Loucy (cell line): Measurements from ENCODE around the gene AFF2.

Experiments
- H2AFZ ChIP-seq: fragments of 200-600 bp; sonication (generic); 2 replicates; pipeline ENCODE4 v1.6.0; 2016; ENCODE audit warnings: antibody characterized with exemption, mild to moderate bottlenecking, low read length, moderate library complexity
- H3F3A ChIP-seq: fragments of 200-600 bp; 2 replicates; pipeline ENCODE4 v1.6.0; 2016; ENCODE audit warnings: antibody characterized with exemption, low read depth, mild to moderate bottlenecking
- H3K27me3 ChIP-seq: fragments of 200-600 bp; sonication (generic); 2 replicates; pipeline ENCODE4 v1.6.1; 2014; ENCODE audit warnings: low read length, mild to moderate bottlenecking; ENCODE audit not compliant: insufficient read depth, poor library complexity, severe bottlenecking
- H3K36me3 ChIP-seq: fragments of 200-600 bp; sonication (generic); 2 replicates; pipeline ENCODE4 v1.6.1; 2016; ENCODE audit warnings: low read length; ENCODE audit not compliant: insufficient read depth
- H3K4me1 ChIP-seq: fragments of 200-600 bp; sonication (generic); 2 replicates; pipeline ENCODE4 v1.5.1; 2014; ENCODE audit warnings: low read length, mild to moderate bottlenecking; ENCODE audit not compliant: insufficient read depth, poor library complexity, severe bottlenecking
- H3K4me2 ChIP-seq: fragments of 200-600 bp; sonication (generic); 2 replicates; pipeline ENCODE4 v1.6.0; 2014; ENCODE audit warnings: antibody characterized with exemption, low read length, low read depth, mild to moderate bottlenecking; ENCODE audit not compliant: poor library complexity, severe bottlenecking
- H3K4me3 ChIP-seq: fragments of 200-600 bp; sonication (generic); 2 replicates; pipeline ENCODE4 v1.5.1; 2014; ENCODE audit warnings: low read length, mild to moderate bottlenecking, mixed read lengths; ENCODE audit not compliant: poor library complexity, severe bottlenecking
- H3K79me2 ChIP-seq: fragments of 200-600 bp; sonication (generic); 2 replicates; pipeline ENCODE4 v1.6.1; 2014; ENCODE audit warnings: low read length; ENCODE audit not compliant: insufficient read depth
- H3K9ac ChIP-seq: fragments of 200-600 bp; sonication (generic); 2 replicates; pipeline ENCODE4 v1.6.0; 2014; ENCODE audit warnings: mild to moderate bottlenecking, low read depth, low read length, moderate library complexity; ENCODE audit not compliant: poor library complexity, severe bottlenecking
- H3K9me2 ChIP-seq: fragments of 200-600 bp; sonication (generic); replicated peaks from 2 replicates; pipeline ENCODE4 v1.6.1; 2016; ENCODE audit warnings: low read depth, low read length, mixed read lengths
- H3K9me3 ChIP-seq: fragments of 200-600 bp; sonication (generic); 2 replicates; pipeline ENCODE4 v1.6.1; 2014; ENCODE audit warnings: mild to moderate bottlenecking, antibody characterized with exemption, low read length, low read depth; ENCODE audit not compliant: insufficient read depth
- H4K20me1 ChIP-seq: fragments of 200-600 bp; sonication (generic); 2 replicates; pipeline ENCODE4 v1.6.0; 2014; ENCODE audit warnings: antibody characterized with exemption, low read length, mild to moderate bottlenecking; ENCODE audit not compliant: insufficient read depth, poor library complexity, severe bottlenecking
- EZH2phosphoT487 ChIP-seq: fragments of 200-600 bp; IDR thresholded peaks from 2 replicates; pipeline ENCODE4 v1.6.1; 2018; ENCODE audit warnings: antibody characterized with exemption, mild to moderate bottlenecking, moderate library complexity, borderline replicate concordance
- TF ChIP-seq, protein P1 (sequence below): fragments of 200-600 bp; sonication (generic); conservative IDR thresholded peaks from 2 replicates; pipeline ENCODE4 v1.5.1; 2014; ENCODE audit warnings: mild to moderate bottlenecking, antibody characterized with exemption, low read length

AFF2 gene

DNA sequence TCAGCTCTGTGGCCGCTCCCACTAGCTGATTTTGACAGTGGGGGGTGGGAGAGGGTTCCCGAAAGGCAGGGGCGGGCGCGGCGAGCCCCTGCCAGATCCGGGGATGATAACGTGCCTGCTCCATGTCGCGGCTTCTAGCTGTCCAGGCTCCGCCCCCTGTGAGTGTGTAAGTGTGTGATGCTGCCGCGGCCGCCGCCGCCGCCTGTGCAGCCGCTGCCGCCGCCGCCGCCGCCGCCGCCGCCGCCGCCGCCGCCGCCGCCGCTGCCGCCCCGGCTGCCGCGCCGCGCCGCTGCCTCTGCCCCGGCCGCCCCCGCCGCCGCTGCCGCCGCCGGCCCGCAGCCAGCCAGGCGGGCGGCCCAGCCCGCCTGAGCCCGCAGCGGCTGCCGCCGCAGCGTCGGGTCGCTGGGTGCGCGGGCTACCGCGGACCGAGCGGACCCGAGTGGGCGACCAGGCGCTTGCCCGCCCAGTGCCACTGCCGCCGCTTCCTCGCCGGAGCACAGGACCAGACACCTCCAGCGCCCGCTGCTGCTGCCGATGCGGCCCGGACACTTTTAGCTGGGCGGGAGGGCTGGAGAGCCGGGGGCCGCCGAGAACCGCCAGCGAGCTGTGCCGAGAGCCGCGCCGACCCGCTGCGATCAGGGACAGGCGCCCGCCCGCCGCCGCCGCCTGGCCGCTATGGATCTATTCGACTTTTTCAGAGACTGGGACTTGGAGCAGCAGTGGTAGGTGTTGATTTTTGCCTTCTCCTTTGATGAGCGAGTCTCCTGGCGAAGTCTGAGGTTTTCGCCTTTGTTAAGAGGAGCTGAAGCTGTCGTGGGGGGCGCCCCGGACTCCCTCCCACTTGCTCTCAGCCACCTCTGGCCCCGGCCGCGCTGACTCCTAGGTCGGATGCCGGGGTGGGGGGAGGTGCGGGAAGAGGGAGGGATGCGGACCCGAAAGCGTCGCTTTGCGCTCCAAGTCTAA, at the start of gene AFF2:
Gene AFF2, plus strand, starts transcription at position 195 of the 963 bp plus-strand sequence. Its CDS starts 481 bp downstream, at position 676.
- no peaks in the 10 kb centered on the region for H3K36me3 ChIP-seq
- peaks cover 19% of the 10 kb centered on the region for H4K20me1 ChIP-seq
- peaks cover 37% of the 10 kb centered on the region for H3K4me1 ChIP-seq
- peak within 1 kb of the TSS; percentile 96 for H3K4me2 ChIP-seq
- H3K9me2 ChIP-seq, result no peaks in the 10 kb centered on the region
- H3F3A ChIP-seq, result no peaks in the 10 kb centered on the region
- H3K9ac ChIP-seq, result peak within 1 kb of the TSS; percentile 96
- H3K27me3 ChIP-seq, result no peaks in the 10 kb centered on the region
- H3K4me3 ChIP-seq, result peak within 1 kb of the TSS; percentile 95
- TF ChIP-seq, protein P1, sequence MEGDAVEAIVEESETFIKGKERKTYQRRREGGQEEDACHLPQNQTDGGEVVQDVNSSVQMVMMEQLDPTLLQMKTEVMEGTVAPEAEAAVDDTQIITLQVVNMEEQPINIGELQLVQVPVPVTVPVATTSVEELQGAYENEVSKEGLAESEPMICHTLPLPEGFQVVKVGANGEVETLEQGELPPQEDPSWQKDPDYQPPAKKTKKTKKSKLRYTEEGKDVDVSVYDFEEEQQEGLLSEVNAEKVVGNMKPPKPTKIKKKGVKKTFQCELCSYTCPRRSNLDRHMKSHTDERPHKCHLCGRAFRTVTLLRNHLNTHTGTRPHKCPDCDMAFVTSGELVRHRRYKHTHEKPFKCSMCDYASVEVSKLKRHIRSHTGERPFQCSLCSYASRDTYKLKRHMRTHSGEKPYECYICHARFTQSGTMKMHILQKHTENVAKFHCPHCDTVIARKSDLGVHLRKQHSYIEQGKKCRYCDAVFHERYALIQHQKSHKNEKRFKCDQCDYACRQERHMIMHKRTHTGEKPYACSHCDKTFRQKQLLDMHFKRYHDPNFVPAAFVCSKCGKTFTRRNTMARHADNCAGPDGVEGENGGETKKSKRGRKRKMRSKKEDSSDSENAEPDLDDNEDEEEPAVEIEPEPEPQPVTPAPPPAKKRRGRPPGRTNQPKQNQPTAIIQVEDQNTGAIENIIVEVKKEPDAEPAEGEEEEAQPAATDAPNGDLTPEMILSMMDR, result no peak
- TF ChIP-seq EZH2phosphoT487, result no peak
- no peaks in the 10 kb centered on the region for H3K9me3 ChIP-seq
- peak within 1 kb of the TSS; percentile 60; the same call in 1 of the 2 replicates for H2AFZ ChIP-seq
- peaks cover 57% of the 10 kb centered on the region for H3K79me2 ChIP-seq

DNA sequence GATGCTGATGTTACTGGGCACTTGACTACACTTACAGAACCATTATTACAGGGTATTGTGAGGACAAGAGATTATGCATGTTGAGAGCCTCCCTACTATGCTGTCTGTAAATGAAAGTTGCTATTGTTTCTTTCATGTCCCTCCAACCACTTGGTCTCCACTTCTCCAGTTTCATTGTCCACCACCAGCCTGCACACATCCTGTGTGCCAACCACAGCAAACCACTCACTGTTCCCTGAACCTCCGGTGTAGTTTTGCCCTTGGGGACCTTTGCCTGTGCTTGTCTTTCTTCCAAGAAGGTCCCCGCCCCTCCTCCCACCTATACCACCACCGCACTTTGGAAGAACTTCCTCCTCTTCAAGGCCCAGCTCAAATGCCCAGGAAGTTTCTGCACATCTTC, 43.1 kb upstream of the AFF2 start:
- peak overlapping the region; percentile 49 for H3K4me2 ChIP-seq
- H3K27me3 ChIP-seq, result no peaks in the 10 kb centered on the region
- peaks cover 29% of the 10 kb centered on the region for H3K4me1 ChIP-seq
- no peak overlapping the region for H2AFZ ChIP-seq
- H3K9me2 ChIP-seq, result no peaks in the 10 kb centered on the region
- no peaks in the 10 kb centered on the region for H3K36me3 ChIP-seq
- TF ChIP-seq, protein P1, result no peak
- TF ChIP-seq EZH2phosphoT487, result no peak
- H4K20me1 ChIP-seq, result no peaks in the 10 kb centered on the region
- no peaks in the 10 kb centered on the region for H3F3A ChIP-seq
- no peaks in the 10 kb centered on the region for H3K9me3 ChIP-seq
- H3K9ac ChIP-seq, result peak overlapping the region; percentile 35
- H3K79me2 ChIP-seq, result no peaks in the 10 kb centered on the region
- peak overlapping the region; percentile 55 for H3K4me3 ChIP-seq

DNA sequence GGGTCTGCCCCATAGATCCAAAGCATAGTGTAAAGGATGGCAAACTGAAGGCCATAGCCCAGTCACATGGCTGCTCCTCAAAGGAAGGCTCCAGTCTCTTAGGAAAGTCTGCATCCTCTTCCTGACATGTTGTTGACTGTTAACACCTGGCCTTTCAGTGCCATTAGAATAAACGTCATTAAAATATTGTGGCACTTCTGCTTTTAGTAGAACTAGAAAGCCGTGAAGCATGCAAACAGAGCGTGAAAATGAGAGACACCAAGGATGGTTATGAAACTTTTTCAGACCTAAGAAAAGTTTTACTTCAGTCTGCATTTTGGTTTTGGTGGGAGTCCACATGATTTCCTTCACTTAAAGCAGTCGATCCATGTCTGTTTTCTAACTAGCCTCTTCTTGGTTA, 41.1 kb upstream of the AFF2 start:
- Histone ChIP-seq H3K9ac (no peak overlapping the region), H3F3A (no peaks in the 10 kb centered on the region), H2AFZ (no peak overlapping the region), H3K4me3 (no peak overlapping the region), H3K4me2 (no peak overlapping the region), H4K20me1 (no peaks in the 10 kb centered on the region), H3K27me3 (no peaks in the 10 kb centered on the region), H3K4me1 (peaks cover 43% of the 10 kb centered on the region), H3K36me3 (no peaks in the 10 kb centered on the region), H3K9me3 (no peaks in the 10 kb centered on the region), H3K9me2 (no peaks in the 10 kb centered on the region), H3K79me2 (no peaks in the 10 kb centered on the region)
- TF ChIP-seq, protein P1, result no peak
- TF ChIP-seq EZH2phosphoT487, result no peak
